IPS-18a (cell line): ENCODE data around the gene ANKUB1.

Experiments used
- H3K27ac ChIP-seq: one replicate; pipeline ENCODE4 v1.5.1; 2013; ENCODE audit warnings: low read length
- H3K27me3 ChIP-seq: one replicate; pipeline ENCODE4 v1.6.1; 2013; ENCODE audit warnings: mild to moderate bottlenecking, low read length; ENCODE audit not compliant: control insufficient read depth, insufficient read depth
- H3K36me3 ChIP-seq: one replicate; pipeline ENCODE4 v1.6.1; 2013; ENCODE audit warnings: low read depth, low read length; ENCODE audit not compliant: control insufficient read depth
- H3K4me1 ChIP-seq: one replicate; pipeline ENCODE4 v1.6.1; 2013; ENCODE audit warnings: low read depth, low read length; ENCODE audit not compliant: control insufficient read depth
- H3K4me3 ChIP-seq: one replicate; pipeline ENCODE4 v1.5.1; 2013; ENCODE audit warnings: low read length
- H3K9ac ChIP-seq: one replicate; pipeline ENCODE4 v1.6.1; 2013; ENCODE audit warnings: mild to moderate bottlenecking, low read length, moderate library complexity
- H3K9me3 ChIP-seq: one replicate; pipeline ENCODE4 v1.6.1; 2013; ENCODE audit warnings: low read depth, low read length; ENCODE audit not compliant: control insufficient read depth

Gene ANKUB1

DNA sequence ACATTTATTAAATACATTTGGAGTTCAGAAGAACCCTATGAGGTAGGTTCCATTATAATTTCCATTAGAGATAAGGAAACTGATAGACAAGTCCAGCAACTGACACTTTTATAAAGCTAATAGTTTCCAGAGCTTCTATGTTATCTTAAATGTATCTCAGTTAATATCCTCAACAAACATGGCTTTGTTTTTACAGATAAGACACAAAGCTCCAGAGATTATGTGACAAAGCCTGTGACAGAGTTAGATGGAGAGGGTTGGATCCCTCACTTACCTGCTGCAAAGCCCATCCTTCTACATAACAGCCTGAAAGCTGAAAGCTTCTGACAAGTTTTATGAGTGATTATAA, 39.6 kb downstream of the ANKUB1 start:
- Histone ChIP-seq H3K27ac (no peak overlapping the region), H3K9me3 (no peaks in the 10 kb centered on the region), H3K9ac (peak overlapping the region; percentile 84), H3K4me3 (peak overlapping the region; percentile 98), H3K36me3 (peaks cover 22% of the 10 kb centered on the region), H3K27me3 (no peaks in the 10 kb centered on the region), H3K4me1 (peaks cover 2% of the 10 kb centered on the region)

DNA sequence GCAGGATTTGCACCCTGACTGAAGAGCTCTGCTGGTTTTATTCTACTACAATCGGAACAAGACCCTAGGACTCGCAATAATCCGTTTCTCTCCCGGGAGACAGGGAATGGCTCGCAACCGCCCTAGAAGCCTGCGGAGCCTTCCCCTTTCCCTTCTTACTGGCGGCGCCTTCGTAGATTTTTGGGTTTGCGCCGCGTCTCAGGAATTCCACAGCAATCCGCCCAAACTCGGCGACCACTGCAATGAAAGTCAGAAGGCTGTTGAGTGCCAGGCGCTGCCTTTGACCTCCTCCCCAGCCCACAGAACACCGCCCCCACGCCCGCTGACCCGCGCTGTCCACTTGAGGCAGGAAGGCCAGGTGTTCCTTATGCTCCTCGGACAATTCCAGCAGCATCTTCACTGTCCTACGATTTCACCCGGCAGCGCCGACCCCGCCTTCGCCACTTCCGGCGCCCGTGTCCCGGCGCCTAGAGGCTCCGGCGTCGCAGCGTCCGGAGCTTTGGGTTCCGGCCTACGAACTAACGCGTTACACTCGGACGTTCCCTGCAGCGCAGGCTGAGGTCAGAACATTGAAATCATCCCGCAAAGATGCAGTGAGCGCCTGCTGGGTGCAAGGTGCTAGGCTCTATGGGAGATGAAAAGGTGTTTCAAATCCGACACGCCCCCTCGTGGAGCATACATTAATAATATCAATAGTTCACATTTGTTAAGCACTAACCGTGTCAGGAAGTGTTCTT, 40.1 kb downstream of the ANKUB1 start, which contains the start of gene COMMD2:
Gene COMMD2 (minus strand): TSS at position 439 of the 737 bp plus-strand sequence. CDS start 45 bp downstream, at position 394.
- Histone ChIP-seq H3K4me3 (peak within 1 kb of the TSS; percentile 98), H3K9me3 (no peaks in the 10 kb centered on the region), H3K27ac (peak within 1 kb of the TSS; percentile 45), H3K9ac (peak within 1 kb of the TSS; percentile 84), H3K36me3 (peaks cover 25% of the 10 kb centered on the region), H3K4me1 (peaks cover 2% of the 10 kb centered on the region), H3K27me3 (no peaks in the 10 kb centered on the region)

DNA sequence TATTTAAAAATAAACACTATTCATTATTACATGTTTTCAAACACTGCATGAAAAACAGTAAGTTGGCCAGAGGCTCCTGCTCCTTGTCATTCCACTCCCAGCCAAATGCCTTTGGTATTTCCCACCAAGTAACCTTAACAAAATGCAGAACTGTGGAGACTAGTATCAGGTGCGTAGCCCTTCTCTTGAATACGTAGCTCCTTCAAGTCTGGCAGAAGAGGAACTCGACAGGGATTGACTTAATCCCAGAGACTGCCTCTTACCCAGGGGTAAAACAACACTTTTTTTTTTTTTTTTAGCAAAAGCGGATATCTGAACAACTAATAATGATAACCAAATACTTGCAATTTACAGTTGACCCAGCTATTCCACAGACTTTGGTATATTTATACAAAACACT, 40.8 kb downstream of the ANKUB1 start:
- Histone ChIP-seq H3K27ac (peak overlapping the region; percentile 45), H3K9ac (peak overlapping the region; percentile 84), H3K36me3 (peaks cover 30% of the 10 kb centered on the region), H3K4me3 (peak overlapping the region; percentile 98), H3K27me3 (no peaks in the 10 kb centered on the region), H3K4me1 (peaks cover 2% of the 10 kb centered on the region), H3K9me3 (no peaks in the 10 kb centered on the region)

DNA sequence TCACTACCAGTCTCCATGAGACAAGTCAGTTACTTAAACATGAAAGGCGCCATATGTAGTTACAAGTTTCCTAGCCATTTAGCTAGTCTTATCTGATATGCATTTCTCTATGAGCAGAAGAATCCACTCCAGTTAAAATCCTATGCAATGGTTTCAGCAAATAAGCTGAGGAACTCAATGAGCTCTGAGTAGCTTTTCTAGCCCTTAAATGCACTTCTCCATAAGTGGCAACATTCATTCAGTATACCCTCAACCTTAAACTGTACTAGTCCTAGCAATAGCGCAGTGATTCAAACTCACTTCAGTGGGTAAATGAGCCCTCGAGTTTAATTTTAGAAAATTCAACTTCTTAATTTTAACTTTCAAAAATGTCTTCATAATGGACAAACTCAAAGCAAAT, 47.7 kb downstream of the ANKUB1 start:
- H3K9ac ChIP-seq = no peak overlapping the region
- no peak overlapping the region for H3K4me3 ChIP-seq
- no peaks in the 10 kb centered on the region for H3K4me1 ChIP-seq
- no peaks in the 10 kb centered on the region for H3K27me3 ChIP-seq
- H3K36me3 ChIP-seq = peaks cover 68% of the 10 kb centered on the region
- H3K27ac ChIP-seq = no peak overlapping the region
- no peaks in the 10 kb centered on the region for H3K9me3 ChIP-seq

DNA sequence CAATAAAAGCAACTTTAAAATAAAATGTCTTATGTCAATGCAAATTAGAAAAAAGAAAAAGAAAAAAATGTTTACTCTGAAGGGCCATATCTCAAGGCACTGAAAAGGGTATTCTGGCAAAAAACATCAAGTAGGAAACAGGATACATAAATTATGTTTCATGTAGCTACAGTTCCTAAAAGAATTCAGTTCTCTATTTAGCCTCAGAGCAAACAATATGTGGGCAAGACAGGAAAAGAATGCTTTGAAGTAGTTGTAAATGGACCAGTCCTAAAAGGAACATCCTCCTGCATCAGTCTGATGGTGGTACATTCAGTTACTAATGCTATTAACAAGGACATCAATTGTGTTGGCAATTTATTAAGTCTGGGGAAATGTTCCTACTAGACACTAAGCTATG, 48.2 kb downstream of the ANKUB1 start:
- no peak overlapping the region for H3K4me3 ChIP-seq
- no peak overlapping the region for H3K9ac ChIP-seq
- no peaks in the 10 kb centered on the region for H3K4me1 ChIP-seq
- no peaks in the 10 kb centered on the region for H3K27me3 ChIP-seq
- H3K36me3 ChIP-seq = peaks cover 67% of the 10 kb centered on the region
- H3K27ac ChIP-seq = no peak overlapping the region
- H3K9me3 ChIP-seq = no peaks in the 10 kb centered on the region

DNA sequence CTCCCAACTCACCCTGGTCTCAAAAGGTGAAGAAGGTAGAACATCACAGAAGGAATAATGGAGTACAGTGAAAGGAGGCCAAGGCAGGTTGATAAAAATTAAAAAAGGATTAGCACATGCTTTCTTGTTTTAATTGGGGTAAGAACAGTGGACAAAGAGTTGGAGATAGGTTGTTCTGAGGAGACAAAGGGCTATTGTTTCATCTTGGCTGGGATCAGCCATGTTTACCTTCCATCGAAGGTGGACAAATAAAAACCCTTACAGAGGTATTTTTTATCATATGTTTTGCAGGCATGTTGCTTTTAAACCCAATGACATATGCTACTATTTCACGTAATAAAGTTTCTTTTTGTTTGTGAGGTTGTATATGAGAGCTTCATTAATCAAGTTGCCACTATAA, 53.0 kb downstream of the ANKUB1 start:
- no peak overlapping the region for H3K27ac ChIP-seq

DNA sequence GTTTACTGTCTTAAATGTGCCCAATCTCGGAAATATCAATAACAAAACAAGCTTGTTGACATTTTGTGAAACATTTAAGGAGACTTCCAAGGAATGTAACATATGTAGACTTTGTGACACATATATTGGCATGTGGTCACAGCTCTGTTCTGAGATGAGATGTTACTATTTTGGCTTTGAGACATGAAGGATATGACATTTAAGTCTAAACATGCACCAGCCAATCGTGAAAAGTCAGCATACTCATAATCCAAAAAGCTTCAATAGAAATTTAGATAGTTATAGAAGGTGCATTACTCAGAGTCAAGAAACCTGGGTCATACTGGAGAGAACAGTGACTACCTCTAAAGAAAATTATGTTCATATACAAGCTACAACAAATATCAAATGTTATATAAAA, 53.5 kb downstream of the ANKUB1 start:
- Histone ChIP-seq H3K9me3 (no peaks in the 10 kb centered on the region), H3K36me3 (peaks cover 25% of the 10 kb centered on the region), H3K4me3 (no peak overlapping the region), H3K9ac (no peak overlapping the region), H3K27me3 (no peaks in the 10 kb centered on the region), H3K4me1 (no peaks in the 10 kb centered on the region), H3K27ac (no peak overlapping the region)

More for the DNA sequence above, 53.0 kb downstream of the ANKUB1 start:
- Histone ChIP-seq H3K36me3 (peaks cover 31% of the 10 kb centered on the region), H3K9me3 (no peaks in the 10 kb centered on the region), H3K27me3 (no peaks in the 10 kb centered on the region), H3K4me3 (no peak overlapping the region), H3K9ac (no peak overlapping the region), H3K4me1 (no peaks in the 10 kb centered on the region)

DNA sequence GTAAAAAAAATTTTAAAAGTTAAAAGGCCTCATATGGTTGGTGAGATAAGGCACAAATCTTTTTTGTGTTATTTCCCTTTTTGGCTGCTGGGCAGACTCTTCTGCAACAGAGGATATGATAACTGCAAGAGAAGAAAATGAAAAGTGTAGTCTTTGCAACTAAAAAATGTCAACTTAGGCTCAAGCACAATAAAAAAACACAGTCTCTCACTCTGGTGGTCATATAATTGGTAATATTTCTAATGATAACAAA, 55.5 kb downstream of the ANKUB1 start:
- Histone ChIP-seq H3K4me1 (no peaks in the 10 kb centered on the region), H3K9ac (no peak overlapping the region), H3K27me3 (no peaks in the 10 kb centered on the region), H3K4me3 (no peak overlapping the region), H3K36me3 (peaks cover 16% of the 10 kb centered on the region), H3K9me3 (no peaks in the 10 kb centered on the region), H3K27ac (no peak overlapping the region)

DNA sequence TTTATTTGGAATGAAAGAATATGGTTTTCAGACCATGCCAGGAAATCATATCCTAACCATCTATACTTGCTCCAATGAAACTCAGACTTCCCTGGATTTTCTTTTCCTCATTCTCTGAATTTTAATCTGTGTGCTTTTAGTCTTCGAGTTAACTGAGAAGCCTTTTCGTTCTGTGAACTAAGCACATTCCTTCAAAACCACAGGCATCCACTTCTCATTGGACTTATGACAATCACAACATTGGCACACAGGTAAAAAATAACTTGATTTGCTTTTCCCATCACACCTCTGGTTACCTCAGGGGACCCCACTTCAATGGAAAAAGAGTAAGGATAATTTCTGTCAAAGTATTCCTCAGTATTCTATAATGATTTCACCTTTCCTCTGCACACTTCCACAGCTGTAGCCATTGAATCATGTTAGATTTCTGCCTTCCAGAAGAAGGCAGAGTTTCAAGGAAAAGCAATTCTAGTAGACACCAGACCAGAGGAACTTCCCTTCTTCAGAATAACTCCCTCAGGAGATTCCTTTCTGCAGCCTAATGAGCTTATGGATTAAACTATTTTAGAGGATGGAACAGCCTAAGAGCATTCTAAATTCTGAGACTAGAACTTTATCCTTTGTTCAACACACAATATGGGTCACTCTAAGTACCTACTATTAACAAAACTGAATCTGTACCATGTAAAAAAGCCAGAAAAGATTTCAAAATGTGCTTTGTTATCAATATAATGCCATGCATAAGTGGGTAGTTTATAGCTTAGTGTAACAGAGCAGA, 56.0 kb downstream of the ANKUB1 start:
- Histone ChIP-seq H3K4me3 (no peak overlapping the region), H3K27ac (no peak overlapping the region), H3K4me1 (no peaks in the 10 kb centered on the region), H3K36me3 (peaks cover 13% of the 10 kb centered on the region), H3K9me3 (no peaks in the 10 kb centered on the region), H3K27me3 (no peaks in the 10 kb centered on the region), H3K9ac (no peak overlapping the region)

DNA sequence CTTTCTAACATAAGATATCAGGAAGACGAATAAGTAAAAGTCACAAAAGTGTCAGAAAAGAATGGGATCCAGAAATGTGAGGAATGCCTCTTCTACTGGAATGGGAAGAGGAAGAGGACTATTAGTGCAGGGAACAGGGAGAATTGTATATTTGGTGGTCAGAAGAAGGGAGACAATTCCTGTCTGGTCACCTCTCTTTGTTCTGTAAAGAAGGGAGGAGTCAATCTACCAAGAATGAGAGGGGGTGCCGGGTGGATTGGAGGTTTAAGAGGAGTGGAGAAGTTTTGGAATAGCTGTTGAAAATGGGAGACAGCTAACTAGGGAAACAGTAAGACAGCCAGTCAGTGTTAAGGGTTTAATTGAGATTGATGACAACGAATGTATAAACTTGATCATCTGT, 60.1 kb downstream of the ANKUB1 start:
- Histone ChIP-seq H3K9me3 (no peaks in the 10 kb centered on the region), H3K9ac (no peak overlapping the region), H3K27me3 (no peaks in the 10 kb centered on the region), H3K27ac (no peak overlapping the region), H3K4me3 (no peak overlapping the region), H3K36me3 (no peaks in the 10 kb centered on the region), H3K4me1 (no peaks in the 10 kb centered on the region)

DNA sequence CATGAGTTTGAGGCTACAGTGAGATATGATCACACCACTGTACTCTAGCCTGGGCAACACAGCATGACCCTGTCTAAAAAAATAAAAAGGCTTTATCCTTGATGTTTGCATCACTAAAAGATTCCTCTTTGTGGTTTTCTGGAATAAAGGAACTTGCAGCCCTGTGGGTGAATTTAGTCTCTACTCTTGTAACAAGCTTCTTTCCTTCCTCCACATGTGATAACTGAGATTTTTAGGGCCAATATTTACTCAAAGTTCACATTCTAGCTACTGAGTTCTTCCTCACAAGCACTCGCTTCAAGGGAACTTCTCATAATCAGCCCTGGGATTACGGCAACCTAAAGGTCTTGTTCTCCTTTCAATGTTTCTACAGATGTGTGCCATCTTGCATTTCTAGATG, 64.7 kb downstream of the ANKUB1 start:
- Histone ChIP-seq H3K27ac (no peak overlapping the region), H3K4me3 (no peak overlapping the region)

More for the DNA sequence above, 64.7 kb downstream of the ANKUB1 start:
- Histone ChIP-seq H3K9ac (no peak overlapping the region), H3K27me3 (no peaks in the 10 kb centered on the region), H3K9me3 (no peaks in the 10 kb centered on the region), H3K4me1 (no peaks in the 10 kb centered on the region), H3K36me3 (no peaks in the 10 kb centered on the region)
